ENCODE results near the gene HYAL4. TPM values are rescaled to one million over a fixed set of nuclear protein-coding genes. Genes with fewer than 3 reads are reported as not detected.
"Not testable (repeated sequence)": the region's sequence is repeated elsewhere in the genome, so short reads cannot be mapped to it uniquely, and the experiment has no call there.

HYAL4 gene
- total and polyA plus RNA-seq, 2 donors (not counting 1 experiment from before 2014, with no cell fraction given): 0.42 TPM; not detected in 1

- H3K9me3 ChIP-seq (ENCODE audit: control extremely low read depth in 1 of 3, control insufficient read depth in 2 of 3, insufficient read depth in 1 of 3, low read length in 2 of 3): no peaks in the 10 kb centered on the region
- TF ChIP-seq CTCF (IDR thresholded peaks at IDR 0.05) (no peak), EZH2 (IDR thresholded peaks at IDR 0.05; ENCODE audit: borderline replicate concordance, insufficient read depth, low read depth, low read length, poor library complexity, severe bottlenecking) (no peak)
- DNase-seq (no peak), ATAC-seq (ENCODE audit: low read depth) (no peak)
- no peak overlapping the region for H3K4me2 ChIP-seq (replicated peaks; ENCODE audit: low read depth, low read length, poor library complexity, severe bottlenecking)
- no peak overlapping the region for H3K27ac ChIP-seq (ENCODE audit: low read length in 2 of 2)
- intact Hi-C loops (cut with micrococcal nuclease): no loop called here
- H3K4me1 Mint-ChIP-seq: no peaks in the 10 kb centered on the region
- H4K20me1 ChIP-seq (ENCODE audit: control insufficient read depth, insufficient read depth, low read length, poor library complexity, severe bottlenecking): no peaks in the 10 kb centered on the region
- POLR2A ChIA-PET: no interaction called here
- H2AFZ ChIP-seq (ENCODE audit: insufficient read depth, low read depth, low read length, poor library complexity, severe bottlenecking): no peak overlapping the region
- no peaks in the 10 kb centered on the region for H3K27me3 ChIP-seq (replicated peaks in 1 of 4; ENCODE audit: control extremely low read depth in 1 of 4, control insufficient read depth in 3 of 4, insufficient read depth in 4 of 4, low read length in 3 of 4)
- H3K79me2 ChIP-seq (ENCODE audit: control insufficient read depth, insufficient read depth, low read length): no peaks in the 10 kb centered on the region
- H3K27me3 Mint-ChIP-seq: no peaks in the 10 kb centered on the region
- H3K4me1 ChIP-seq (ENCODE audit: control insufficient read depth in 2 of 2, insufficient read depth in 2 of 2, low read length in 2 of 2): no peaks in the 10 kb centered on the region
- H3K4me3 Mint-ChIP-seq: no peak overlapping the region
- H3K27ac Mint-ChIP-seq: no peak overlapping the region
- no peaks in the 10 kb centered on the region for H3K36me3 ChIP-seq (replicated peaks in 1 of 2; ENCODE audit: control extremely low read depth in 1 of 2, control insufficient read depth in 1 of 2, extremely low read depth in 1 of 2, insufficient read depth in 2 of 2, low read length in 1 of 2)
- CTCF ChIA-PET: no interaction called here
- no peaks in the 10 kb centered on the region for H3K9me3 Mint-ChIP-seq (ENCODE audit: insufficient read depth)
- H3K9ac ChIP-seq (ENCODE audit: low read length): no peak overlapping the region
- H3K4me3 ChIP-seq (ENCODE audit: control extremely low read depth in 1 of 5, extremely low read depth in 1 of 5, insufficient read depth in 1 of 5, low read depth in 2 of 5, low read length in 4 of 5): no peak overlapping the region
These were observed 38.2 kb downstream of the HYAL4 start for GRCh38 chr7:123883154-123883553.

- Histone ChIP-seq H3K4me3 (ENCODE audit: control extremely low read depth in 1 of 5, extremely low read depth in 1 of 5, insufficient read depth in 1 of 5, low read depth in 2 of 5, low read length in 4 of 5) (no peak overlapping the region), H4K20me1 (ENCODE audit: control insufficient read depth, insufficient read depth, low read length, poor library complexity, severe bottlenecking) (no peaks in the 10 kb centered on the region), H2AFZ (ENCODE audit: insufficient read depth, low read depth, low read length, poor library complexity, severe bottlenecking) (no peak overlapping the region), H3K4me2 (replicated peaks; ENCODE audit: low read depth, low read length, poor library complexity, severe bottlenecking) (no peak overlapping the region), H3K36me3 (replicated peaks in 1 of 2; ENCODE audit: control extremely low read depth in 1 of 2, control insufficient read depth in 1 of 2, extremely low read depth in 1 of 2, insufficient read depth in 2 of 2, low read length in 1 of 2) (no peaks in the 10 kb centered on the region), H3K27me3 (replicated peaks in 1 of 4; ENCODE audit: control extremely low read depth in 1 of 4, control insufficient read depth in 3 of 4, insufficient read depth in 4 of 4, low read length in 3 of 4) (no peaks in the 10 kb centered on the region), H3K79me2 (ENCODE audit: control insufficient read depth, insufficient read depth, low read length) (no peaks in the 10 kb centered on the region), H3K9ac (ENCODE audit: low read length) (no peak overlapping the region), H3K4me1 (ENCODE audit: control insufficient read depth in 2 of 2, insufficient read depth in 2 of 2, low read length in 2 of 2) (no peaks in the 10 kb centered on the region), H3K9me3 (ENCODE audit: control extremely low read depth in 1 of 3, control insufficient read depth in 2 of 3, insufficient read depth in 1 of 3, low read length in 2 of 3) (peaks cover 0 to 5% (median 3%) of the 10 kb centered on the region in 3 donors), H3K27ac (ENCODE audit: low read length in 2 of 2) (no peak overlapping the region)
- CTCF ChIA-PET: no interaction called here
- no peaks in the 10 kb centered on the region for H3K9me3 Mint-ChIP-seq (ENCODE audit: insufficient read depth)
- DNase-seq (no peak), ATAC-seq (ENCODE audit: low read depth) (no peak)
- no peak overlapping the region for H3K27ac Mint-ChIP-seq
- H3K27me3 Mint-ChIP-seq: peaks cover 6% of the 10 kb centered on the region
- TF ChIP-seq CTCF (IDR thresholded peaks at IDR 0.05) (no peak), EZH2 (IDR thresholded peaks at IDR 0.05; ENCODE audit: borderline replicate concordance, insufficient read depth, low read depth, low read length, poor library complexity, severe bottlenecking) (no peak)
- intact Hi-C loops (cut with micrococcal nuclease): no loop called here
- POLR2A ChIA-PET: no interaction called here
- H3K4me1 Mint-ChIP-seq: no peaks in the 10 kb centered on the region
- H3K4me3 Mint-ChIP-seq: no peak overlapping the region
These were observed 43.2 kb downstream of the HYAL4 start for GRCh38 chr7:123888192-123888591.

- H3K27me3 ChIP-seq (replicated peaks in 1 of 4; ENCODE audit: control extremely low read depth in 1 of 4, control insufficient read depth in 3 of 4, insufficient read depth in 4 of 4, low read length in 3 of 4); CTCF ChIA-PET; H3K27ac ChIP-seq (ENCODE audit: low read length in 2 of 2); H3K9me3 Mint-ChIP-seq (ENCODE audit: insufficient read depth); H2AFZ ChIP-seq (ENCODE audit: insufficient read depth, low read depth, low read length, poor library complexity, severe bottlenecking); H3K27ac Mint-ChIP-seq; H3K4me1 Mint-ChIP-seq; H3K36me3 ChIP-seq (replicated peaks in 1 of 2; ENCODE audit: control extremely low read depth in 1 of 2, control insufficient read depth in 1 of 2, extremely low read depth in 1 of 2, insufficient read depth in 2 of 2, low read length in 1 of 2); H4K20me1 ChIP-seq (ENCODE audit: control insufficient read depth, insufficient read depth, low read length, poor library complexity, severe bottlenecking); H3K4me3 Mint-ChIP-seq; ATAC-seq (ENCODE audit: low read depth); H3K4me2 ChIP-seq (replicated peaks; ENCODE audit: low read depth, low read length, poor library complexity, severe bottlenecking); POLR2A ChIA-PET; H3K4me1 ChIP-seq (ENCODE audit: control insufficient read depth in 2 of 2, insufficient read depth in 2 of 2, low read length in 2 of 2); H3K79me2 ChIP-seq (ENCODE audit: control insufficient read depth, insufficient read depth, low read length); intact Hi-C loops (cut with micrococcal nuclease); H3K27me3 Mint-ChIP-seq; DNase-seq; H3K4me3 ChIP-seq (ENCODE audit: control extremely low read depth in 1 of 5, extremely low read depth in 1 of 5, insufficient read depth in 1 of 5, low read depth in 2 of 5, low read length in 4 of 5); H3K9me3 ChIP-seq (ENCODE audit: control extremely low read depth in 1 of 3, control insufficient read depth in 2 of 3, insufficient read depth in 1 of 3, low read length in 2 of 3); H3K9ac ChIP-seq (ENCODE audit: low read length): not testable (repeated sequence)
- WGBS (ENCODE audit: insufficient coverage): 80% methylated on average over 6 of the region's 10 CpGs
These were observed 49.8 kb downstream of the HYAL4 start for GRCh38 chr7:123894753-123895152.
